ENCODE measurements around the gene PCDHA12. TPM values are rescaled to one million over a fixed set of nuclear protein-coding genes. Genes with fewer than 3 reads are reported as not detected.
"Not testable (repeated sequence)": the region's sequence is repeated elsewhere in the genome, so short reads cannot be mapped to it uniquely, and the experiment has no call there.

PCDHA12 gene
- total and polyA plus RNA-seq, 9 donors: 0.05 to 0.12 (median 0.08) TPM; not detected in 2

- H3K36me3 ChIP-seq (ENCODE audit: control insufficient read depth, insufficient read depth, low read length): no peaks in the 10 kb centered on the region
- no peak within 1 kb of the TSS for H3K4me3 ChIP-seq (ENCODE audit: low read length)
- no peak within 1 kb of the TSS for H3K27ac ChIP-seq (ENCODE audit: low read length)
- 17% methylated on average over 14 of the region's 47 CpGs for WGBS (ENCODE audit: insufficient coverage)
- H3K4me1 ChIP-seq (ENCODE audit: control insufficient read depth, insufficient read depth, low read length): no peaks in the 10 kb centered on the region
- peaks cover 16% of the 10 kb centered on the region for H3K9me3 ChIP-seq (replicated peaks; ENCODE audit: control insufficient read depth, low read depth, low read length)
- H3K27me3 ChIP-seq (ENCODE audit: control insufficient read depth, insufficient read depth, low read length): no peaks in the 10 kb centered on the region
- no peak for DNase-seq
Measured at GRCh38 chr5:140840978-140841962, 33.8 kb upstream of the PCDHA12 start, which contains the start of gene PCDHA8. Gene PCDHA8 (plus strand): TSS chr5:140841187. CDS start chr5:140841322, 135 bp downstream.

- H3K36me3 ChIP-seq (ENCODE audit: control insufficient read depth, insufficient read depth, low read length): no peaks in the 10 kb centered on the region
- no peak overlapping the region for H3K4me3 ChIP-seq (ENCODE audit: low read length)
- no peak for DNase-seq
- WGBS (ENCODE audit: insufficient coverage): 43% methylated on average over 42 of the region's 87 CpGs
- H3K9me3 ChIP-seq (replicated peaks; ENCODE audit: control insufficient read depth, low read depth, low read length): peaks cover 11% of the 10 kb centered on the region
- no peaks in the 10 kb centered on the region for H3K27me3 ChIP-seq (ENCODE audit: control insufficient read depth, insufficient read depth, low read length)
- H3K4me1 ChIP-seq (ENCODE audit: control insufficient read depth, insufficient read depth, low read length): no peaks in the 10 kb centered on the region
- no peak overlapping the region for H3K27ac ChIP-seq (ENCODE audit: low read length)
Measured at GRCh38 chr5:140842798-140843733, 32.0 kb upstream of the PCDHA12 start.

- DNase-seq; H3K9me3 ChIP-seq (replicated peaks; ENCODE audit: control insufficient read depth, low read depth, low read length); H3K4me3 ChIP-seq (ENCODE audit: low read length); H3K4me1 ChIP-seq (ENCODE audit: control insufficient read depth, insufficient read depth, low read length); H3K27me3 ChIP-seq (ENCODE audit: control insufficient read depth, insufficient read depth, low read length); H3K36me3 ChIP-seq (ENCODE audit: control insufficient read depth, insufficient read depth, low read length); H3K27ac ChIP-seq (ENCODE audit: low read length): not testable (repeated sequence)
- 40% methylated on average over 2 of the region's 48 CpGs for WGBS (ENCODE audit: insufficient coverage)
Measured at GRCh38 chr5:140848139-140849102, 26.7 kb upstream of the PCDHA12 start, which contains the start of gene PCDHA9. Gene PCDHA9 (plus strand): TSS chr5:140848382. CDS start chr5:140848496, 114 bp downstream.

- DNase-seq; H3K4me1 ChIP-seq (ENCODE audit: control insufficient read depth, insufficient read depth, low read length); H3K9me3 ChIP-seq (replicated peaks; ENCODE audit: control insufficient read depth, low read depth, low read length); H3K4me3 ChIP-seq (ENCODE audit: low read length); H3K27ac ChIP-seq (ENCODE audit: low read length); H3K36me3 ChIP-seq (ENCODE audit: control insufficient read depth, insufficient read depth, low read length); H3K27me3 ChIP-seq (ENCODE audit: control insufficient read depth, insufficient read depth, low read length): not testable (repeated sequence)
- 37% methylated on average over 84 of the region's 101 CpGs for WGBS (ENCODE audit: insufficient coverage)
Measured at GRCh38 chr5:140849831-140850634, 25.1 kb upstream of the PCDHA12 start.

- DNase-seq: no peak
- Histone ChIP-seq H3K27me3 (ENCODE audit: control insufficient read depth, insufficient read depth, low read length) (no peaks in the 10 kb centered on the region), H3K36me3 (ENCODE audit: control insufficient read depth, insufficient read depth, low read length) (no peaks in the 10 kb centered on the region), H3K4me3 (ENCODE audit: low read length) (no peak within 1 kb of the TSS), H3K4me1 (ENCODE audit: control insufficient read depth, insufficient read depth, low read length) (no peaks in the 10 kb centered on the region), H3K27ac (ENCODE audit: low read length) (no peak within 1 kb of the TSS), H3K9me3 (replicated peaks; ENCODE audit: control insufficient read depth, low read depth, low read length) (peaks cover 11% of the 10 kb centered on the region)
- 20% methylated on average over 1 of the region's 44 CpGs for WGBS (ENCODE audit: insufficient coverage)
Measured at GRCh38 chr5:140855772-140856674, 19.1 kb upstream of the PCDHA12 start, which contains the start of gene PCDHA10. Gene PCDHA10 (plus strand): TSS chr5:140855897. CDS start chr5:140856049, 152 bp downstream.

- Histone ChIP-seq H3K4me3 (ENCODE audit: low read length) (no peak overlapping the region), H3K36me3 (ENCODE audit: control insufficient read depth, insufficient read depth, low read length) (no peaks in the 10 kb centered on the region), H3K27me3 (ENCODE audit: control insufficient read depth, insufficient read depth, low read length) (peaks cover 2% of the 10 kb centered on the region), H3K9me3 (replicated peaks; ENCODE audit: control insufficient read depth, low read depth, low read length) (peaks cover 21% of the 10 kb centered on the region), H3K4me1 (ENCODE audit: control insufficient read depth, insufficient read depth, low read length) (no peaks in the 10 kb centered on the region), H3K27ac (ENCODE audit: low read length) (no peak overlapping the region)
- WGBS (ENCODE audit: insufficient coverage): 56% methylated on average over 73 of the region's 94 CpGs
- no peak for DNase-seq
Measured at GRCh38 chr5:140857177-140857986, 17.7 kb upstream of the PCDHA12 start.

- 64% methylated on average over 22 of the region's 22 CpGs for WGBS (ENCODE audit: insufficient coverage)
- no peak for DNase-seq
- peaks cover 25% of the 10 kb centered on the region for H3K9me3 ChIP-seq (replicated peaks; ENCODE audit: control insufficient read depth, low read depth, low read length)
- no peak overlapping the region for H3K27ac ChIP-seq (ENCODE audit: low read length)
- no peaks in the 10 kb centered on the region for H3K4me1 ChIP-seq (ENCODE audit: control insufficient read depth, insufficient read depth, low read length)
- H3K36me3 ChIP-seq (ENCODE audit: control insufficient read depth, insufficient read depth, low read length): no peaks in the 10 kb centered on the region
- peaks cover 2% of the 10 kb centered on the region for H3K27me3 ChIP-seq (ENCODE audit: control insufficient read depth, insufficient read depth, low read length)
- H3K4me3 ChIP-seq (ENCODE audit: low read length): no peak overlapping the region
Measured at GRCh38 chr5:140857987-140858240, 17.2 kb upstream of the PCDHA12 start.

Measured in muscle of leg (tissue), 11 donors.